ENCODE results near the gene SLU7.

SLU7 gene

DNA sequence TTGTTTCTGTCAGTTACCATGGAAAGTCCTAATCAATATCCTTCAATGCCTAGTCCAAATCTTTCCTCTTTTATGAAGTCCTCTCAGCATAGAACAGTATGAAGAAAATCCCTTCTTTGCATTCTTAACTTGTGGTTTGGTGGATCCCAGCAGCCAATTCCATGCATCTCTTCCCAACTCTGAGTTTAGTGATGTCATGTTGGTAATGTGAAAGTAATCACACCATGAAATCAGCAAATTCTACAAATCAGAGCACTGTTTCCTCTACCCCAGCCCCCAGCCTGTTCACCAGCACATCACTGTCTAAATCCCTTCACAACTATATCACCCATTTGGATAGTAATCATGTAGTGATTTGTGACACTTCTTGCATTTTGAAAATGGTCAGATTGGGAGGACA, 43.7 kb downstream of the SLU7 start:
- Mint-ChIP-seq H3K9me3 (no peaks in the 10 kb centered on the region), H3K36me3 (ENCODE audit: low read depth) (no peaks in the 10 kb centered on the region), H3K4me1 (peaks cover 24% of the 10 kb centered on the region), H3K27me3 (ENCODE audit: low read depth) (peaks cover 38% of the 10 kb centered on the region), H3K27ac (no peak overlapping the region), H3K4me3 (no peak overlapping the region)
- TF ChIP-seq, protein P1, sequence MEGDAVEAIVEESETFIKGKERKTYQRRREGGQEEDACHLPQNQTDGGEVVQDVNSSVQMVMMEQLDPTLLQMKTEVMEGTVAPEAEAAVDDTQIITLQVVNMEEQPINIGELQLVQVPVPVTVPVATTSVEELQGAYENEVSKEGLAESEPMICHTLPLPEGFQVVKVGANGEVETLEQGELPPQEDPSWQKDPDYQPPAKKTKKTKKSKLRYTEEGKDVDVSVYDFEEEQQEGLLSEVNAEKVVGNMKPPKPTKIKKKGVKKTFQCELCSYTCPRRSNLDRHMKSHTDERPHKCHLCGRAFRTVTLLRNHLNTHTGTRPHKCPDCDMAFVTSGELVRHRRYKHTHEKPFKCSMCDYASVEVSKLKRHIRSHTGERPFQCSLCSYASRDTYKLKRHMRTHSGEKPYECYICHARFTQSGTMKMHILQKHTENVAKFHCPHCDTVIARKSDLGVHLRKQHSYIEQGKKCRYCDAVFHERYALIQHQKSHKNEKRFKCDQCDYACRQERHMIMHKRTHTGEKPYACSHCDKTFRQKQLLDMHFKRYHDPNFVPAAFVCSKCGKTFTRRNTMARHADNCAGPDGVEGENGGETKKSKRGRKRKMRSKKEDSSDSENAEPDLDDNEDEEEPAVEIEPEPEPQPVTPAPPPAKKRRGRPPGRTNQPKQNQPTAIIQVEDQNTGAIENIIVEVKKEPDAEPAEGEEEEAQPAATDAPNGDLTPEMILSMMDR (IDR thresholded peaks at IDR 0.05; ENCODE audit: unreplicated experiment in 3 of 3), result no peak

DNA sequence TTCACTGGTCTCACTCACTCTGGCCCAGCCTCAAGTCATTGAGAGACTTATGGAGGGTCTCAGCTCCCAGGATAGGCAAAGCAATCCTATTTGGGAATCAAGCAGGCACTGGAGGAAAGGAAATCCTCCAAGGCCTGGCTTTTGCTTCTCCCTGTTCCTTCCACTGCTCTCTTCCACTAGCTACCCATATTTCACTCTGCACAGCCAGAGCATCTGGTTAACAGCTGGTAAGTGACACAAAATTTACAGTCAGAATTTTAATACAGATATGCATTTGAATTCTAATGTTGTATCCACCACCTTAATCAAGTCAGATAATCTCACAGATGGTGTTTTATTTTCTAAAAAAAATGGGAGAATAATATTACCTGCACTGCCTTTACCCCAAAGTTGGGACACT, 47.6 kb downstream of the SLU7 start:
- Mint-ChIP-seq H3K4me1 (peaks cover 30% of the 10 kb centered on the region), H3K36me3 (ENCODE audit: low read depth) (no peaks in the 10 kb centered on the region), H3K9me3 (peaks cover 2% of the 10 kb centered on the region), H3K27ac (peak overlapping the region; percentile 32 to 77 (median 63)), H3K27me3 (ENCODE audit: low read depth) (peaks cover 56% of the 10 kb centered on the region), H3K4me3 (peak overlapping the region; percentile 74 to 84 (median 81))
- TF ChIP-seq, protein P1 (IDR thresholded peaks at IDR 0.05; ENCODE audit: unreplicated experiment in 3 of 3), result no peak

DNA sequence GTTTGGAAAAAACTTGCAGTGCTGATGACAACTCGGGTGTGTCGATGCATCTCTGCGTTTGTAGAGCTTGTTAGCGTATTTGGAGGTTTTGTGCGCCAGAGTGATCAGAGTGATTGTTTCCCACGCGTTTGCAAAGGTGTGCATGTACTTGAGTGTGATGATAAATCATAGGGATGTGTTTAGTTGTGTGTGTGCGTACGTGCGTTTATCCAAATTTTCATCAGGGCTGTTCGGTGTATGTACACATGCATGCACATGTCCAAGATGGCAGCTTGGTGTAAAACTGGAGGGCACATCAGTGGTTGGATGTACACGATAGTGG, 48.2 kb downstream of the SLU7 start:
- Mint-ChIP-seq H3K9me3 (peaks cover 2% of the 10 kb centered on the region), H3K27me3 (ENCODE audit: low read depth) (peaks cover 56% of the 10 kb centered on the region), H3K4me3 (peak overlapping the region; percentile 74 to 84 (median 81)), H3K27ac (peak overlapping the region; percentile 32 to 77 (median 63)), H3K36me3 (ENCODE audit: low read depth) (no peaks in the 10 kb centered on the region), H3K4me1 (peaks cover 30% of the 10 kb centered on the region)
- TF ChIP-seq, protein P1 (IDR thresholded peaks at IDR 0.05; ENCODE audit: unreplicated experiment in 3 of 3), result no peak

DNA sequence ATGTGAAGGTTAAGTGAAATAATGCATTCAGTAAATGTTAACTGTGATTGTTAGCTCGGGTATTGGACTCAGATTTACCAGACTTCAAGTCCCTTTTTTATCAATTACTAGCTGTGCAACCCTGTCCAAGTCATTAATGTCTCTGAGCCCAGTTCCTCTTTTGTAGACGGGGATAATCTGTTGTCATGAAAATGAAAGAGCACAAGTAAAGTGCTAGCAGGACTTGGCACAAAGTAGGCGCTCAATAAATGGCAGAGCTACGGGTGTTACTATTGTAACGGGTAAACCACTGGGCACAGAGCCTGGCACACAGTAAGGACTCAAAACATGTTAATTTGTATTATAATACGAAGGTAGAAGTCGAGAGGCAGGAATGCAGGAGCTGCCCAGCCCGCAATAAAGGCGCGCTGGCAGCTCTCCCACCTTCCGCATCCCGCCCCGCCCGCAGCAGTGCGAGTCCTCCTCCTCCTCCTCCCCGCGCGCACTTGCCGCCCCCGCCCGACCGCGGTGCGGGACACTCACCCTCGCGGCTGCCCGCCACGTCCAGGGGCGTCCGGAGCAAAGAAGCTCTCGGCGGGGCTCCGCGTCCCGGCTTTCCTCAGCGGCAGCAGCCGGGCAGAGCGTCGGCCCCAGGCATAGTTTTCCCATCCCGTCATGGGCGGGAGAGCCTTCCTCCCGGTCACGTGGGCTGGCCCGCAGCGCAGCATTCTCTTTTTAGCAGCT, 48.7 kb downstream of the SLU7 start, which contains the start of gene C1QTNF2:
TSS of gene C1QTNF2 (minus strand) at position 637 of the 723 bp plus-strand sequence. CDS start 15,615 bp downstream, outside the sequence.
- no peaks in the 10 kb centered on the region for H3K36me3 Mint-ChIP-seq (ENCODE audit: low read depth)
- TF ChIP-seq, protein P1 (IDR thresholded peaks at IDR 0.05; ENCODE audit: unreplicated experiment in 3 of 3), result no peak
- H3K4me3 Mint-ChIP-seq, result peak within 1 kb of the TSS; percentile 74 to 84 (median 81)
- peaks cover 30% of the 10 kb centered on the region for H3K4me1 Mint-ChIP-seq
- H3K27me3 Mint-ChIP-seq (ENCODE audit: low read depth), result peaks cover 54% of the 10 kb centered on the region
- peak within 1 kb of the TSS; percentile 32 to 77 (median 63) for H3K27ac Mint-ChIP-seq
- peaks cover 2% of the 10 kb centered on the region for H3K9me3 Mint-ChIP-seq

DNA sequence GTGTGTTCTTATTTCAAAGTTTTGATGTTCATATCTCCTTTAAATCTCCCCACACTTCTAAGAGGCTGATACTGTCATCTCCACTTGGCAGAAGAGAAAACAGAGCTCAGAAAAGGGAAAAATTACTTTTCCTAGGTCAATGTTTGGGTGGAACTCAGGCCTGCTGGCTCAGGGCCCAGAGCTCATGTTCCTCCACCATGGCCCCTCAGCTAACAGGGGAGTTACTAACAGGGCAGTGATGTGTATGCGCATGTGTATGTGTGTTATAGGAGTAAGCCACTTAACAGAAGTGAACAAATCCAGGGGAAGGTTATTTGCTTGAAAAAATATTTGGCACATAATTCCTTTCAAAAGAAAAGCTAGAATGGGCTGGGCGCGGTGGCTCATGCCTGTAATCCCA, 51.0 kb downstream of the SLU7 start:
- Mint-ChIP-seq H3K27me3 (ENCODE audit: low read depth) (peaks cover 34% of the 10 kb centered on the region), H3K9me3 (peaks cover 2% of the 10 kb centered on the region), H3K27ac (peak overlapping the region in 2 of 3 experiments; percentile 34 to 52), H3K36me3 (ENCODE audit: low read depth) (no peaks in the 10 kb centered on the region), H3K4me1 (peaks cover 52% of the 10 kb centered on the region), H3K4me3 (peak overlapping the region; percentile 3 to 52 (median 42))
- TF ChIP-seq, protein P1 (IDR thresholded peaks at IDR 0.05; ENCODE audit: unreplicated experiment in 3 of 3), result no peak

DNA sequence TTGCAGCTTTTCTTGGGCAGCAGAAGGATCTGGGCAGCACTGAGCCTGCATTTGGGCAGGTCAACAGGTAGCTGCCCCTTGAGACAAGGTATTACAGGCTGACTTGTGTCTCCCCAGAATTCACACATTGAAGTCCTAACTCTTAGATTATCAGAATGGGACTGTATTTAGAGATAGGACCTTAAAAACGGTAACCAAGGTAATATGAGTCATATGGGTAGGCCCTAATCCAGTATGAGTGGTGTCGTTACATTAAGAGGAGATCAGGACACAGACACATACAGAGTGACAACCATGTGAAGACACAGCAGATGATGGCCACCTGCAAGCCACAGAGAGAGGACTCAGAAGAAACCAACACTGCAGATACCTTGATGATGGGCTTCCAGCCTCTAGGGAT, 51.6 kb downstream of the SLU7 start:
- TF ChIP-seq, protein P1 (IDR thresholded peaks at IDR 0.05; ENCODE audit: unreplicated experiment in 3 of 3), result no peak
- Mint-ChIP-seq H3K36me3 (ENCODE audit: low read depth) (no peaks in the 10 kb centered on the region), H3K27me3 (ENCODE audit: low read depth) (peaks cover 29% of the 10 kb centered on the region), H3K9me3 (peaks cover 2% of the 10 kb centered on the region), H3K27ac (peak overlapping the region in 1 of 3 experiments; percentile 52), H3K4me3 (peak overlapping the region in 1 of 3 experiments; percentile 7), H3K4me1 (peaks cover 58% of the 10 kb centered on the region)
